Tracheal epithelial cell (primary cell): ENCODE results near the gene ZFC3H1. TPM values are rescaled to one million over a fixed set of nuclear protein-coding genes. Genes with fewer than 3 reads are reported as not detected.

Experiments
- total RNA-seq: library from RNA; depleted of rRNA; stranded (reverse); fragments of >200 nt; gene quantifications from 2 replicates; pipeline ENCODE4 v1.2.1, GENCODE V29; 2014

ZFC3H1 gene, protein sequence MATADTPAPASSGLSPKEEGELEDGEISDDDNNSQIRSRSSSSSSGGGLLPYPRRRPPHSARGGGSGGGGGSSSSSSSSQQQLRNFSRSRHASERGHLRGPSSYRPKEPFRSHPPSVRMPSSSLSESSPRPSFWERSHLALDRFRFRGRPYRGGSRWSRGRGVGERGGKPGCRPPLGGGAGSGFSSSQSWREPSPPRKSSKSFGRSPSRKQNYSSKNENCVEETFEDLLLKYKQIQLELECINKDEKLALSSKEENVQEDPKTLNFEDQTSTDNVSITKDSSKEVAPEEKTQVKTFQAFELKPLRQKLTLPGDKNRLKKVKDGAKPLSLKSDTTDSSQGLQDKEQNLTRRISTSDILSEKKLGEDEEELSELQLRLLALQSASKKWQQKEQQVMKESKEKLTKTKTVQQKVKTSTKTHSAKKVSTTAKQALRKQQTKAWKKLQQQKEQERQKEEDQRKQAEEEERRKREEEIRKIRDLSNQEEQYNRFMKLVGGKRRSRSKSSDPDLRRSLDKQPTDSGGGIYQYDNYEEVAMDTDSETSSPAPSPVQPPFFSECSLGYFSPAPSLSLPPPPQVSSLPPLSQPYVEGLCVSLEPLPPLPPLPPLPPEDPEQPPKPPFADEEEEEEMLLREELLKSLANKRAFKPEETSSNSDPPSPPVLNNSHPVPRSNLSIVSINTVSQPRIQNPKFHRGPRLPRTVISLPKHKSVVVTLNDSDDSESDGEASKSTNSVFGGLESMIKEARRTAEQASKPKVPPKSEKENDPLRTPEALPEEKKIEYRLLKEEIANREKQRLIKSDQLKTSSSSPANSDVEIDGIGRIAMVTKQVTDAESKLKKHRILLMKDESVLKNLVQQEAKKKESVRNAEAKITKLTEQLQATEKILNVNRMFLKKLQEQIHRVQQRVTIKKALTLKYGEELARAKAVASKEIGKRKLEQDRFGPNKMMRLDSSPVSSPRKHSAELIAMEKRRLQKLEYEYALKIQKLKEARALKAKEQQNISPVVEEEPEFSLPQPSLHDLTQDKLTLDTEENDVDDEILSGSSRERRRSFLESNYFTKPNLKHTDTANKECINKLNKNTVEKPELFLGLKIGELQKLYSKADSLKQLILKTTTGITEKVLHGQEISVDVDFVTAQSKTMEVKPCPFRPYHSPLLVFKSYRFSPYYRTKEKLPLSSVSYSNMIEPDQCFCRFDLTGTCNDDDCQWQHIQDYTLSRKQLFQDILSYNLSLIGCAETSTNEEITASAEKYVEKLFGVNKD (N-terminal part only)
- 9.9 and 14.1 TPM in 2 replicates for total RNA-seq

DNA sequence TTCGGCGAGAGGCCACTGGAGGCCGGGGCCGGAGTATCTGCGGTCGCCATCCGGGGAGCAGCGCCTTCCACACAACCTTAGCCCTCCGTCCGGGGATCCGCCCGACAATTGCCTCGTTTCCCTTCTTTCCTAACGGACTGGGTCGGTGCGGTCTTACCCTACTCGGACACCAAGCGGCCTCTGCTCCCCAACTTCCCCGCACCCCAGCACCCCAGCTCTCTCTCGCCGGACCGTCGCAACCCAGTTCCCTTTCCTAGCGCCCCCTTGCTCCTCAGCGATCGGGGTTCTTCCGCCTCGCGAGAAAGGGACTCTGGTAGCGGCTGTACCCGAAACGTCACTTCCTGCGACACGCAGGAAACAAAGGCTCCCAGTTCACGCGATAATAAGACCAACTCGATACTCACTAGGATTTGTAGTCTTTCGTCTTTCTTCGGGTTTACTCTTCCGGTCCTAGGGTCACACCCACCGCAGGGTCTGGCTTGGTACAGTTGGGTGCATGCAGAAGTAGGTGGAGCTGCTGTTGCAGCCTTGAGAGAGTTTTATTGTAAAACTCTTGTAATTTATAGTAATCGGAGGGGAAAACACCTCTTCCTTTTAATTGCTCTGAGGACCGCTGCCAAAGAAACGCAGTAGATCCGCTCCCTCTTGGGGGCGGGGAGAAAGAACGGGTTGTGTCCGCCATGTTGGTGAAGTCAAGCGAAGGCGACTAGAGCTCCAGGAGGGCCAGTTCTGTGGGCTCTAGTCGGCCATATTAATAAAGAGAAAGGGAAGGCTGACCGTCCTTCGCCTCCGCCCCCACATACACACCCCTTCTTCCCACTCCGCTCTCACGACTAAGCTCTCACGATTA is at the start of gene ZFC3H1, which contains the start of gene THAP2:
Gene ZFC3H1, minus strand, starts transcription at position 288 of the 850 bp plus-strand sequence. Its CDS starts 238 bp downstream, at position 50.
Gene THAP2, plus strand, starts transcription at position 741 of the 850 bp plus-strand sequence. CDS start 209 bp downstream, outside the sequence.

DNA sequence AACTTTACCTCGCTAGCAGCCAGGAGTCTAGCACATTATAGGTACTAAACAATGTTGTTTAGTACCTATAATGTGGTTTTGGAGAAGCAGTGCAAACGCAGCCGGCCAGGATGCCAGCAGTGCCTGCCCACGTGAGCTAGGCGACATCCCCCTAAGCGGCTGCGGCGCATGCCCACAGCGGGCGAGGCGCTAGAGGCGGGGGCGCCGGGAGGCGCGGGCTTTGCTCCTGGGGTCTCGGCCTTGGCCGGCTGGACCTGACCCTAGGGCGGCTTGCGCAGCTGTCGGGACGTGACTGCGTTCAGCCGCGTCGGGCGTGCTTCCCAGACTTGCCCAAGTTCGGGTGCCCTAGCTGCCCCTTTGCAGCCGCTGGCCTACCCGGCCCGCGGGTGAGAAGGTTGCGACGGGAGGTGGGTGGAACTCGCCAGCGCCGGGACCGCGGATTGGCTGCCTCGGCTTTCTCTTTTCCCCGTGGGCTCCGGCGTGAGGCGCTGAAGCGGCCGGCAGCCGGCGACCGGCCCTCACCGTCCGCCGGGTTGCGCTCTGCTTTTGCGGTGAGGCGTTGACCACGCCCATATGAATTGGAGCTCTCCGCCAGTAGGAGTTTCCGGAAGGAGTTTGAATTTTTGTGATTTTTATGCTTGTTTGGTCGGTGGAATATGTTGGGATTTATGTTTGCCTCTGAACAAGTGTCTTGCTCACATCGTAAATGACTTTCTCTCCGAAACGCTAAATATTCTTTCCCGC is 22.4 kb upstream of the ZFC3H1 start, which contains the start of gene TMEM19:
Gene TMEM19, plus strand, starts transcription at position 169 of the 744 bp plus-strand sequence. CDS start 599 bp downstream, outside the sequence.

Other genes with a start within 250 kb of the ZFC3H1 start
- gene LGR5, start 224.1 kb downstream of the ZFC3H1 start, total RNA-seq = not detected in 2 replicates
- 3.4 and 4.0 TPM in 2 replicates for gene THAP2, start 453 bp upstream of the ZFC3H1 start, total RNA-seq
- gene TMEM19, start 22.2 kb upstream of the ZFC3H1 start, total RNA-seq = 22.2 and 26.4 TPM in 2 replicates
- gene RAB21, start 91.0 kb upstream of the ZFC3H1 start, total RNA-seq = 14.7 and 22.4 TPM in 2 replicates
- gene TBC1D15, start 175.9 kb upstream of the ZFC3H1 start, total RNA-seq = 12.0 and 15.1 TPM in 2 replicates